Measurements from ENCODE around the gene CCDC178.
A peak's percentile ranks its signal among the peaks of the same experiment; 100 is the strongest.

CCDC178 gene

DNA sequence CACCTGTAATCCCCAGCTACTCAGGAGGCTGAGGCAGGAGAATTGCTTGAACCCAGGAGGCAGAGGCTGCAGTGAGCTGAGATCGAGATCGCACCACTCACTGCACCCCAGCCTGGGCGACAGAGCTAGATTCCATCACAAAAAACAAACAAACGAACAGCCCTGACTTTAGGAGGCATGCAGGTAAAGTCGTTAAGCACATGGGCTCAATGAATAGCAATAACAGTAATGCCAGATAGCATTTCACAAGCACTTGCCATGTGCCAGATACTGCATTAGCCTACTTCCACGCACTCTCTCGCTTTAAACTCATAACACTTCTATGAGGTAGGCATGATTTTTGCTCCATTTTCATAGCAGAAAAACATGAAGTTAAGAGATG is 532.1 kb downstream of the CCDC178 start:
- DNase-seq: no peak

DNA sequence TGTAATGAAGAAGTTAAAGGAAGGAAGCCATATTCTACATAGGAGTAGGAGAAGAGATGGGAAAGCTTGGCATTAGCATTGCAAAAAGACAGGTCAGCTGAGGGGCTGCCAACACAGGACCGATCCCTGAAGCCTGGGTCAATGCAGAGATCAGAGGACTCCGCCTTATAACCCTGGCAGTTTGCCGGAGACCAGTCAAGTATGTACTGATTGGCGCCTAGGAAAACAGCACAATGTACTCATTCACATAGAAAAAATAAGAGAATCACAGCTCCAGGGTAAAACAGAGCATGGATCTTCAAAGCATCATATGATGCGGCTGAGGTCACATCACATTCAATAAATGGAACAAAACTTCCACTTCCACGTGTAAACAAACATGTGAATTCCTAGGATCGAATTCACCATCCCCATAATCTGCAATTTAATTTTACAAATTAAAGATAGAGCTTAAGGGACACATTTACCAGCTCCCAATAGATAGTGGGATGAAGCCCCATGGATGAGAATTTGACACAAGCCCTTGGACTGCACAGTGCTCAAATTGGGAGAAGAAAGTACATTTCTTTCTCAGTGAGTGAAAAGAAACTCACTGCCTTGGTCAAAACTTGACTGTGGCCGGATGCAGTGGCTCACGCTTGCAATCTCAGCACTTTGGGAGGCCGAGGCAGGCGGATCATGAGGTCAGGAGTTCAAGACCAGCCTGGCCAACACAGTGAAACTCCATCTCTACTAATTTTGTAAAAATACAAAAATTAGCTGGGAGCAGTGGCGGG is 532.7 kb downstream of the CCDC178 start:
- DNase-seq: no peak

DNA sequence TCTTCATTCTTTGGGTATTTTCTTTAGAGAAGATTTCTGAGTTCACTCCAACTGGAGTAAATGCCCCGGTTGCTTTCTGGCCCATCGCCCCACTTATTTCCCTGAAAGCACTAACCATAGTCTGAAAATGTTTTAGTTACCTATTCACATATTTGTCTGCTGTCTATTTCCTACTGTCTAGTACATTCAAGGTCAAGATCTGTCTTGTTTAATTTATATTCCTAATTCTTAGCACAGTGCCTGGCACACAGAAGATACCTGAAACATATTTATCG is 533.3 kb downstream of the CCDC178 start:
- no peak for DNase-seq

DNA sequence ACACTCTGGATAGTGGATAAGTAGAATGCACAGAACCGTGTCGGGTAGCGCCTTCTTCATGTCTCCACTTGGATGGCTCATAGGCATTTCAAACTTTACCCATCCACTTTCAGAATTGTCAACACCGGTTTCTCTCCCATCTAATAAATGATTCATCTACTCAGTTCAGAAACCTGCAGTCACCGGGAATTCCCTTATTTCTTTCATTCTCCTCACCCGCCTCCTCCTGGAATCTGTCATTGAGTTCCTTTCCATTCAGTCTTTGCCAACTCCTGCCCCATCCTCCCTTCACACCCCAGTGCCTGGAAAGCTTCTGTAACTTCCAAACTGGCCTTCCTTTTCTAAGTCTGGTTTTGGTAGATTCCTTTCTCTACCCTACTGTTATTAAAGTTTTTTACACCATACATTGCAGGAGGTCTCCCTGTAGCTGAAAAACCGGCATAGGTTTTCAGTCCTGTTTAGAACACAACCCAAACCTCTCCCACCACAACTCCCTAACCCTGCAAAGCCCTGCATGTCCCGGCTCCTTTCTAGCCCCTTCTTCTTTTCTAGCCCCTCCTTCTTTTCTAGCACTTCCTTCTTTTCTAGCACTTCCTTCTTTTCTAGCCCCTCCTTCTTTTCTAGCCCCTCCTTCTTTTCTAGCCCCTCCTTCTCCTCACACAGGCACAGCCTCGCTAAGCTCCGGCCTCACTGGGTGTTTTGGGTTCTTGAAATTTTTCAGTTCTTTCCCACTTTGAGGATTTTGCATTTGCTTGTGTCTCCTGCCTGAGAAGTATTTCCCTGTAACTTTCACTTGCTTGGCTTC is 533.8 kb downstream of the CCDC178 start:
- DNase-seq: peak; percentile 11

DNA sequence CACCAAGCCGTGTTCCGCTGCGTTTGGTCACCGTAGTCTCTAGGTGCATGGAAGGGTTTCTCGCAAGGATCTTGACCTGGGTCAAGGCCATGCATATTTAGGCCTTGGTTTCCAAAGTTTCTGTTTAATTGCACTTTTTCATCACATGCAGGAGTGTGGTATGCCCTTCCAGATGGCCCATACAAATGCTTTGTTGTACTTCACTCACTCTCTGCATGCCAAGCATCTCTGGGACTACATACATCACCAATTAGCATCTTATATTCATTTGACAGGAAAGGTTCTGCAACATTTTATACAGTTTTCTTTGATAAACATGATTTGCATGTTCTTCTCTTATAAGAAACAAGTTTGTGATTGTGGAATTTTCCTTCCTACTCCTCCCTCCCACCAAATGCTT is 534.9 kb downstream of the CCDC178 start:
- DNase-seq: no peak

DNA sequence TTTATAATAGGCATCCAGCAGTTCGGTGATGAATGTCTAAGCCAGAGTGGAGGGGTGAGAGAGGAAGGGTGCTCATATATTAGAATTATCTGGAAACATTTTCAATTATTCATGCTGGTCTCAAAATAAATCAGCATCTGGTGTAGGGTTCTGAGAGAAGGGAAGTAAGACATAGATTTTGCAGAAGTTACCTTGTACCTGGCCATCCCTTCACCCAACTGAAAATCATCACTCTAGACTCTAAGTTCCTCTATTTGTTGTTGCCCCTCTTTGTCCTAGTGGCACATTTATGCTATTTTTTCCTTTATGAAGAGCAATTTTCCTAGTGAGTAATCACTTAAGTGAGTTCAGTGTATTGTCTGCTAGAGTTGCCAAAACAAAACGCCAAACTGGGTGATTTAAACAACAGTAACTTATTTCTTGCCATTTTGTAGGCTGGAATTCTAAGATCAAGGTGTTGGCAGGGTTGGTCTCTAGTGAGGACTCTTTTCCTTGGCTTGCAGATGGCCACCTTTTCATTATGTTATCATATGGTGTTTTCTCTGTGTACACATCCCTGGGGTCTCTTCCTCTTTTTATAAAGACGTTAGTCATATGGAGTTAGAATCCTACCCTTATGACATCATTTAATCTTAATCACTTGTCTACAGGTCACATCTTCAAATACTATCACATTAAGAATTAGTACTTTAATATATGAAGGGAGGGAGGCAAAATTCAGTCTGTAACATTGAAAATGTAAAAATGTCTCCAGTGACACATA is 537.8 kb downstream of the CCDC178 start:
- no peak for DNase-seq

DNA sequence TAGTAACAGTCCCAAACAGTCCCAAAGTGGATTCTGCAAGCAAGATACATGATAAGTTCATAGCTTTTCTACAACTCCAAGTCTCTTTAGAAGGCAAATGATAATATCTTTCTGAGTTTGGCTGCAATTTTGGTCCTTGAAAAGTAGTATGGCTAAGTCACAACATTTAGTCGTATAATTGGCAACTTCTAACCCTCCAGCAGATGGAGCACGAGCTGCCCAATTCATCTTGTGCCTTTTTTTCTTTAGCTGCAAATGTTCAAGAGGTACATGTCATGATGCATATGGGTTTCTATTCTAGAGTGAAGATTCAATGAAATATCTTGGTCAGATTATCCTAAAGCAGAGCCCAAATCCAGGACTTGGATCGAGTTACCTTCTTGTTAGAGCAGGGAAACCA is 540.7 kb downstream of the CCDC178 start:
- no peak for DNase-seq

DNA sequence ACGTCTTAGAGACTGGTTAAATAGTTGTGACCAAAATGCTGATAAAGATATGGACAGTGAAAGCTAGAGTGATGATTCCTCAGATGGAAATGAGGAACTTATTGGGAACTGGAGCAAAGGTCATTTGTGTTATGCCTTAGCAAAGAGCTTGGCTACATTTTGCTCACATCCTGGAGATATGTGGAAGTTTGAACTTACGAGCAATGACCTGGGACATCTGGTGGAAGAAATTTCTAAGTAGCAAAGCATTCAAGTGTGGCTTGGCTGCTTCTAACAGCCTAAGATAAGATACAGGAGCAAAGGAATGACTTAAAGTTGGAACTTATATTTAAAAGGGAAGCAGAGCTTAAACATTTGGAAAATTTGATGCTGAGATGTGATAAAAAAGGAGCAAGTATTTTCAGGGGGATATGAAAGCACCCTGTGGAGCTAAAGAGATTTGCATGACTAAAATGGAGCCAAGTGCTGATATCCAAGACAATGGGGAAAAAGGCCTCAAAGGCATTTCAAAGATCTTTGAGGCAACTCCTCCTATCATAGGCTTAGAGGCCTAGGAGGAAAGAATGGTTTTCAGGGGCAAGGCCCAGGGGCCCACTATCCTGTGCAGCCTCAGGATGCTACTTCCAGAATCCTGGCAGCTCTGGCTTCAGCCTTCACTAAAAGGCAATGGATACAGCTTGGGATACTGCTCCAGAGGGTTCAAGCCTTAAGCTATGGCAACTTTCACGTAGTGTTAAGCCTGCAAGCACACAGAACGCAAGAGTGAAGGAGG is 543.6 kb downstream of the CCDC178 start:
- peak; percentile 8 for DNase-seq

DNA sequence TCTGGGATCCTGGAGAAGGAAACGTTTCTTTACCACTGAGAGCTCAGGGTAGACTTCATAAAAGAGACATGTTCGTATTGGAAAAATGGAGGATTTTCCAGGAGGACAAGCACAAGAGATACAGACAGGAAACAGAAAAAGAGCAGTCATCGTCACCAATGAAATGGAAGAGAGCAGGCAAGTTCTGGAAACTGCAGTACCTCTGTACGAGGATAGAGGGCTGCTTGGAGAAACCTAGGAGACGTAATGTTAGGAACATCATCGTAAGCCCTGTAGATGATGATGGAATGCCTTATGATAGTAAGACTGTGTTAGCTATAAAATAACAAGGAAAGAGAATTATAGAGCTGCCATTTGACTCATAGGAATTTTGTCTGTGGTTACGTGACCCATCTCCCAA is 546.6 kb downstream of the CCDC178 start:
- DNase-seq: peak; percentile 7

DNA sequence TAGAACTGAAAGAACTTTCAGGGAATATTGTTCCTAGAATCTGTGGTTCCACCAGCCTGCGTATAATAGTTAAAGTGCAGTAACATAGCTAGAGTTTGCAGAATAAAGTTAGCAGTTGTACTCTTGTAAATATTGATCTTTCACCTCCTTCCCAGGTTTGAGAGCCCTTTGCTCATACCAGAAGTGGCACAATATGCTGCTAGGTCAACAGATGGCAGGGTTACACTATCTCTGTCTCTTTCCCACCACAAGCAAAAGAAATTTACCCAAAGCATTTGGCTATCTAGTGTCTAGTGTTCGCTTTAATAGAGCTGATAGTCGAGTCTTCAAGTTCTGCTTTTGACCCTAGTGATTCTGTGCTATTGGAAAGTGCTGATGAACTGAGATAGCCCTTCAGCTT is 548.7 kb downstream of the CCDC178 start:
- no peak for DNase-seq

DNA sequence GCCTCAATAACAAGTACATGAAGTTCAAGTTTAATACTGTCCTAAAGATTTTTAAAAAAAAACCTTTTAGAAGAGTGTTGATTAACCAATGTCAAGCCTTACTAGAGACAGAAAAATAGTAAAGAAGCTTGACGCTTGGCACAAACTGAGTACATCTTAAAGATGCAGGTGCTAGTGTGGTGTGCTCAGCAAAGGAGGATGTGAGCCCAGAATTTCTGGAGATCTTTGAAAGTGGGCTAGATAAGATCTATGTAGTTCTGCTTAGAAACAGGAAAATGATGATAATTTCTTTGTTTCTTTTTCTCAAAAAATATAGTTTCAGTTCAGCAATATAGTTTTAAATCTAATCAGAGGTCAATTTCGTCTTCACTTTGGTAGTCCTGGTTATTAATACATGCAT is 549.4 kb downstream of the CCDC178 start:
- DNase-seq: no peak

DNA sequence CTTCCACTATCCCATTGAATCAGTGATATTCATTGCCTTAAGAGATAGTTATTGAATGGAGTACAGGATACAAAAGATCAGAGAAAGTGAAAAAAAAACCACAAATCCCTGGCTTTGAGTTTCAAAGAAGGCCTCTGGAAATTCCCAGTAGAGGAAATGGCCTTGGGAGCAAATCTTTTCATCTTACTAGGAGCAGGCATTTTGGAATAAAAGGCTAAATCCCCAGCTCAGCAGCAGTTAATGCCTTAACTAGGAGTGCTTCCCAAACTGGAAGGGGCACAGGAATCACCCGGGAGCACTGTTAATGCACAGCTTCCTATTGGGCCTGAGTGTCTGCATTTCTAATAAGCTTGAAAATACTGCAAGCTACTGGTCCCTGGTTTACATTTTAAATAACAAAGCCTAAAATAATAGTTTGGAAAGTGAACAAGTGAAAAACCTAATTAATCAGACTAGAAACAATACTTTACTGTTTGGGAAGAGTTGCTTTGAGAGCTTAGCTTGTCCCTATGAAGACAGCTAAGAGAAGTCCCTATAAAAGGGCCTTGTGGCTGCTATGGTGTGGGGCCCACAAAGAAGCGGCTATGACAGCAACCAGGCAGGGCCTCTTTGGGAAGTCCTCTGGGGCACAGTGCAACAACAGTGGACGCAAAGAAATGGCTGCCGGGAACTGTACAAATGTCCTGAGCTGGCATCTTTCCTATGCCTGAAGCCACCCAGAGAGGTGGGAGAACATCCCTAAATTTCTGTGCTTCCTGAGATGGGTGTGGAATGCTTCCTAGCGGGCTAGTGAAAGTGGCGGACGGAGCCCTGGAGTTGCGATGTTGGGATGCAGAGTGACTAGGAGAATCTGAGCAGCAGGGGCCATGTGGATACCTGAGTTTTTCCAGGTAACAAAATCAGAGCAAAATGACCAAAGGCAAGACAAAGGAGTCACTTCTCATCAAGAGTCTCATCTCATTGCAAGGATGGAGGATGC is 550.6 kb downstream of the CCDC178 start:
- DNase-seq: no peak

DNA sequence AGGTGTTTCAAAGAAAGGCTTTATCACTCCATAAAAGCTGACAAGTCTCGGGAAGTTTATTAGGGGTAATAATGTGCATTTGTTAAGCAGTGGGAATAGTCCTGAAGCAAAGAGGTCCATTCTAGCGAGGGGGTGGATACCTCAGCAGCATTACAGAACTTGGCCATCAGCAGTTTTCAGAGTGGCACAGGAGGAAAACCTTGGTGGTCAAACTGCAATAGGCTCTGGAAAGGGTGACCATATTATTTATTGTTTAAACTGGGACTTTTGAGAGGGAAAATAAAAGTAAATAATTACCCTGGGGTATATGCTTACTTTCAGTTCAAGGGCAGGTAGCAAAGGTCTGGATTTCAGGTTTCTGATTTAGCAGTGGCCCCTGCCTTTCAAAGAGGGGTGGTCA is 552.2 kb downstream of the CCDC178 start:
- no peak for DNase-seq
